HepG2 (cell line): ENCODE measurements around the gene TSC22D3. TPM values are rescaled to one million over a fixed set of nuclear protein-coding genes. Genes with fewer than 3 reads are reported as not detected.

Source experiments
- ATAC-seq: fragments of 200-7000 bp; cut with Tn5 transposase; 3 replicates; pipeline ENCODE4 v1.9.1; 2020; ENCODE audit warnings: mild to moderate bottlenecking, moderate library complexity
- BruUV-seq: library from RNA; stranded (reverse); fragments of 400-500 nt; replicated peaks from 2 replicates; lab custom pipeline; 2021; lab: Mats Ljungman, UMichigan
- CTCF ChIA-PET: fragments of 300-600 bp; formaldehyde crosslinking; extraction: SDS; loops from one replicate; lab custom pipeline; 2021; ENCODE audit warnings: low total read pairs, inconsistent platforms, low intra/inter-chr PET ratio; lab: Yijun Ruan, JAX
- POLR2A ChIA-PET: fragments of 350-600 bp; sonication (Branson Sonifier 250); formaldehyde crosslinking; loops from one replicate; lab custom pipeline; 2020; ENCODE audit warnings: antibody characterized with exemption, inconsistent platforms; lab: Yijun Ruan, JAX
- DNase-seq: peaks from one replicate; pipeline ENCODE4 v3.0.0-alpha.2; 2015; ENCODE audit warnings: low spot score
- FAIRE-seq: peaks from 3 replicates; lab custom pipeline; 2011; peaks lifted over from hg19 to GRCh38; lab: Jason Lieb, UNC
- H2AFZ ChIP-seq: one replicate; pipeline ENCODE4 v1.6.1; 2011; ENCODE audit warnings: low read length, inconsistent platforms
- H3K27ac ChIP-seq: fragments of 300-600 bp; 3 replicates; pipeline ENCODE4 v1.8.0; 2011; ENCODE audit warnings: mixed run types, mild to moderate bottlenecking, mixed read lengths, low read length, inconsistent platforms; ENCODE audit not compliant: insufficient read depth; ENCODE audit errors: extremely low read length
- H3K27me3 ChIP-seq, 2 experiments: fragments of 200-600 bp in 1 of 2; 2 replicates in 1 of 2; 3 replicates in 1 of 2; pipeline versions ENCODE4 v1.6.0 to v1.8.0; 2011; ENCODE audit warnings: low read length in 2 of 2, mild to moderate bottlenecking in 2 of 2, moderate library complexity in 2 of 2, inconsistent platforms in 1 of 2; ENCODE audit not compliant: insufficient read depth in 2 of 2, control insufficient read depth in 1 of 2
- H3K36me3 ChIP-seq, 2 experiments: fragments of 200-600 bp in 1 of 2; replicated peaks in 1 of 2; 2 replicates in 1 of 2; 3 replicates in 1 of 2; pipeline versions ENCODE4 v1.5.1 to v1.8.0; 2011; ENCODE audit warnings: low read length in 2 of 2, inconsistent platforms in 1 of 2; ENCODE audit not compliant: insufficient read depth in 2 of 2, control insufficient read depth in 1 of 2
- H3K4me1 ChIP-seq: 2 replicates; pipeline ENCODE4 v1.5.1; 2012; ENCODE audit warnings: low read length, inconsistent platforms; ENCODE audit not compliant: insufficient read depth
- H3K4me2 ChIP-seq: 2 replicates; pipeline ENCODE4 v1.6.0; 2011; ENCODE audit warnings: low read depth, low read length, inconsistent platforms
- H3K4me3 ChIP-seq, 3 experiments: fragments of 200-600 bp in 1 of 3; sonication (generic), shearing (Covaris generic) in 1 of 3; replicated peaks in 1 of 3; 2 replicates each; pipeline ENCODE4 v1.5.1; 2011 to 2016; ENCODE audit warnings: low read length in 3 of 3, inconsistent platforms in 2 of 3, low read depth in 2 of 3, mild to moderate bottlenecking in 2 of 3, control low read depth in 1 of 3, mixed read lengths in 1 of 3; ENCODE audit not compliant: insufficient read depth in 1 of 3
- H3K79me2 ChIP-seq: one replicate; pipeline ENCODE4 v1.6.1; 2011; ENCODE audit warnings: low read length, inconsistent platforms; ENCODE audit not compliant: insufficient read depth
- H3K9ac ChIP-seq: 2 replicates; pipeline ENCODE4 v1.6.0; 2011; ENCODE audit warnings: mild to moderate bottlenecking, low read depth, low read length, inconsistent platforms; ENCODE audit not compliant: insufficient read depth
- H3K9me3 ChIP-seq: 2 replicates; pipeline ENCODE4 v1.5.1; 2012; ENCODE audit warnings: mild to moderate bottlenecking, low read length
- H4K20me1 ChIP-seq: 2 replicates; pipeline ENCODE4 v1.6.0; 2011; ENCODE audit warnings: inconsistent platforms, mild to moderate bottlenecking, low read length, moderate library complexity; ENCODE audit not compliant: insufficient read depth
- FOXK1 ChIP-seq: sonication (generic); formaldehyde crosslinking; IDR thresholded peaks from 2 replicates; pipeline ENCODE4 v1.4.0; 2020; ENCODE audit warnings: low read depth, missing genetic modification reagents, borderline replicate concordance
- ZNF205 ChIP-seq: IDR thresholded peaks from 2 replicates; pipeline ENCODE4 v1.6.1; 2018; ENCODE audit warnings: missing biosample characterization, missing genetic modification reagents
- ZNF737 ChIP-seq: sonication (generic); formaldehyde crosslinking; IDR thresholded peaks from 2 replicates; pipeline ENCODE4 v1.5.0; 2020; ENCODE audit warnings: missing genetic modification reagents, mild to moderate bottlenecking, borderline replicate concordance
- WGBS: methylation state at CpG from one replicate; pipeline ENCODE4 v1.1.6; 2017; ENCODE audit warnings: low lambda C conversion rate; 5-methylcytosine and 5-hydroxymethylcytosine counted together
- in situ Hi-C: cut with HindIII; loops from 2 replicates; pipeline ENCODE4 v1.10.0; 2017; ENCODE audit warnings: low pct_unique_long_range_greater_than_20kb; ENCODE audit not compliant: extremely low pct_ligation_motif_present
- intact Hi-C: fragments of 100-400 bp; cut with micrococcal nuclease; formaldehyde crosslinking; loops from one replicate; pipeline ENCODE4 v1.10.0; 2022; ENCODE audit not compliant: unreplicated experiment
- polyA plus RNA-seq, 8 experiments: library from polyadenylated mRNA; depleted of rRNA in 3 of 8; stranded (reverse) in 7 of 8; unstranded in 1 of 8; fragments of >200 nt; fragmentation: Illumina TruSeq in 4 of 8; extraction: Trizol in 4 of 8; gene quantifications; 2 replicates each; pipeline versions ENCODE4 v1.2.1 to v1.2.3, GENCODE V29; 2011 to 2016; ENCODE audit warnings: low read depth in 4 of 8, missing spikeins in 1 of 8, mixed read lengths in 1 of 8; ENCODE audit not compliant: insufficient read depth in 1 of 8
- total RNA-seq, 5 experiments: library from RNA; depleted of rRNA; stranded (reverse); fragments of >200 nt; fragmentation: Illumina TruSeq; extraction: Trizol; gene quantifications; 2 replicates each; pipeline ENCODE4 v1.2.3, GENCODE V29; 2016; ENCODE audit warnings: low read depth in 1 of 5
- TF ChIP-seq, protein P1 (sequence below): sonication (generic); formaldehyde crosslinking; IDR thresholded peaks from 2 replicates; pipeline ENCODE4 v1.4.0; 2020; ENCODE audit warnings: missing genetic modification reagents, borderline replicate concordance
- TF ChIP-seq, protein P2 (sequence below): sonication (generic); formaldehyde crosslinking; IDR thresholded peaks from 2 replicates; pipeline ENCODE4 v1.9.0; 2021; ENCODE audit warnings: mild to moderate bottlenecking, missing genetic modification reagents
- TF ChIP-seq, protein P3 (sequence below): sonication (generic); formaldehyde crosslinking; IDR thresholded peaks from 2 replicates; pipeline ENCODE4 v1.4.0; 2020; ENCODE audit warnings: mild to moderate bottlenecking, missing genetic modification reagents
- TF ChIP-seq, protein P4 (sequence below): sonication (generic); formaldehyde crosslinking; conservative IDR thresholded peaks from 2 replicates; pipeline ENCODE4 v1.4.0; 2020; ENCODE audit warnings: mild to moderate bottlenecking, missing genetic modification reagents, moderate library complexity

Gene TSC22D3
- total and polyA plus RNA-seq, 2 of the 13 experiments (the other 11 are each of a cell fraction or from before 2014, with no cell fraction given) = 0.82 to 1.5 TPM

DNA sequence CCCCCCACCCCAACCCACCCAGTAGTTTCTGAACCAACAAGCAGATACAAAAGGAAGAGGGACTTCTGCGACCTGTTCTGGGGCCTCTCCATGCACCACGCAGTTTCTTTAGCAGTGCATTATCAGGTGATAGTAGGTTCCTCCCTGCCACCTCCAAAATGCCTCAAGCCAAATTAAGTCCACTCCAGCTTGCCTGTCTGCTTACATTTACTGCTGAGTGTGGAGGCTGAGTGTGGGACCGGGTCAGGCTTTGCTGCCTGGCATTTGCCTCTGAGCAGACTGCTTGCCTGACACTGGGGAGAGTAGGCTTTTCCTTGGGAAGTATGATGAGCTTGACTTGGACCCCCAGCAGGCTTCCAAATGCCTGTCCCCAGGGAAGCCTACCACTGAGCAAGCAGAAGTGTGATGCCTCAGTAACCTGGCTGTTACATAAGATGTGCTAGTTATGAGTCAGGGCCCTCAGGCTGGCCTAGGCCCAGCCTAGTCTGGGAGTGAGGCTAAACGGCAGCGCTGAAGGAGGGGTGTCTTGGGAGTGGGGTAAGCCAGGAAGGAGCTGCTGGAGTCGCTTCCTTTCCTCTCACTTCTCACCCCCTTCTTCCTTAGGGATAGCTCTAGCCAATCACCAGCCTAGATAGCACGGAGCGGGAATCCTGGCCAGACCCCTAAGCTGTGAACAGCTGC is 9.0 kb downstream of the TSC22D3 start:
- ChIA-PET POLR2A (no interaction called here), CTCF (no interaction called here)
- no TSS peak for BruUV-seq
- 40% methylated on average over 2 of the region's 8 CpGs for WGBS
- H3K27ac ChIP-seq = no peak overlapping the region
- FAIRE-seq (no peak), ATAC-seq (no peak), DNase-seq (no peak)
- H3K4me3 ChIP-seq = no peak overlapping the region
- H3K9me3 ChIP-seq = no peaks in the 10 kb centered on the region
- no peak overlapping the region for H3K9ac ChIP-seq
- no peaks in the 10 kb centered on the region for H3K27me3 ChIP-seq
- H3K4me2 ChIP-seq = no peak overlapping the region
- no peak overlapping the region for H2AFZ ChIP-seq
- no peaks in the 10 kb centered on the region for H3K79me2 ChIP-seq
- no peaks in the 10 kb centered on the region for H3K4me1 ChIP-seq
- H3K36me3 ChIP-seq = no peaks in the 10 kb centered on the region
- intact Hi-C loops = no loop called here
- in situ Hi-C loops = no loop called here
- H4K20me1 ChIP-seq = no peaks in the 10 kb centered on the region
- no peak for TF ChIP-seq ZNF737 (CRISPR knock-in tag)
- TF ChIP-seq, protein P1, sequence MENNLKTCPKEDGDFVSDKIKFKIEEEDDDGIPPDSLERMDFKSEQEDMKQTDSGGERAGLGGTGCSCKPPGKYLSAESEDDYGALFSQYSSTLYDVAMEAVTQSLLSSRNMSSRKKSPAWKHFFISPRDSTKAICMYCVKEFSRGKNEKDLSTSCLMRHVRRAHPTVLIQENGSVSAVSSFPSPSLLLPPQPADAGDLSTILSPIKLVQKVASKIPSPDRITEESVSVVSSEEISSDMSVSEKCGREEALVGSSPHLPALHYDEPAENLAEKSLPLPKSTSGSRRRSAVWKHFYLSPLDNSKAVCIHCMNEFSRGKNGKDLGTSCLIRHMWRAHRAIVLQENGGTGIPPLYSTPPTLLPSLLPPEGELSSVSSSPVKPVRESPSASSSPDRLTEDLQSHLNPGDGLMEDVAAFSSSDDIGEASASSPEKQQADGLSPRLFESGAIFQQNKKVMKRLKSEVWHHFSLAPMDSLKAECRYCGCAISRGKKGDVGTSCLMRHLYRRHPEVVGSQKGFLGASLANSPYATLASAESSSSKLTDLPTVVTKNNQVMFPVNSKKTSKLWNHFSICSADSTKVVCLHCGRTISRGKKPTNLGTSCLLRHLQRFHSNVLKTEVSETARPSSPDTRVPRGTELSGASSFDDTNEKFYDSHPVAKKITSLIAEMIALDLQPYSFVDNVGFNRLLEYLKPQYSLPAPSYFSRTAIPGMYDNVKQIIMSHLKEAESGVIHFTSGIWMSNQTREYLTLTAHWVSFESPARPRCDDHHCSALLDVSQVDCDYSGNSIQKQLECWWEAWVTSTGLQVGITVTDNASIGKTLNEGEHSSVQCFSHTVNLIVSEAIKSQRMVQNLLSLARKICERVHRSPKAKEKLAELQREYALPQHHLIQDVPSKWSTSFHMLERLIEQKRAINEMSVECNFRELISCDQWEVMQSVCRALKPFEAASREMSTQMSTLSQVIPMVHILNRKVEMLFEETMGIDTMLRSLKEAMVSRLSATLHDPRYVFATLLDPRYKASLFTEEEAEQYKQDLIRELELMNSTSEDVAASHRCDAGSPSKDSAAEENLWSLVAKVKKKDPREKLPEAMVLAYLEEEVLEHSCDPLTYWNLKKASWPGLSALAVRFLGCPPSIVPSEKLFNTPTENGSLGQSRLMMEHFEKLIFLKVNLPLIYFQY (CRISPR knock-in tag) = no peak
- TF ChIP-seq, protein P2, sequence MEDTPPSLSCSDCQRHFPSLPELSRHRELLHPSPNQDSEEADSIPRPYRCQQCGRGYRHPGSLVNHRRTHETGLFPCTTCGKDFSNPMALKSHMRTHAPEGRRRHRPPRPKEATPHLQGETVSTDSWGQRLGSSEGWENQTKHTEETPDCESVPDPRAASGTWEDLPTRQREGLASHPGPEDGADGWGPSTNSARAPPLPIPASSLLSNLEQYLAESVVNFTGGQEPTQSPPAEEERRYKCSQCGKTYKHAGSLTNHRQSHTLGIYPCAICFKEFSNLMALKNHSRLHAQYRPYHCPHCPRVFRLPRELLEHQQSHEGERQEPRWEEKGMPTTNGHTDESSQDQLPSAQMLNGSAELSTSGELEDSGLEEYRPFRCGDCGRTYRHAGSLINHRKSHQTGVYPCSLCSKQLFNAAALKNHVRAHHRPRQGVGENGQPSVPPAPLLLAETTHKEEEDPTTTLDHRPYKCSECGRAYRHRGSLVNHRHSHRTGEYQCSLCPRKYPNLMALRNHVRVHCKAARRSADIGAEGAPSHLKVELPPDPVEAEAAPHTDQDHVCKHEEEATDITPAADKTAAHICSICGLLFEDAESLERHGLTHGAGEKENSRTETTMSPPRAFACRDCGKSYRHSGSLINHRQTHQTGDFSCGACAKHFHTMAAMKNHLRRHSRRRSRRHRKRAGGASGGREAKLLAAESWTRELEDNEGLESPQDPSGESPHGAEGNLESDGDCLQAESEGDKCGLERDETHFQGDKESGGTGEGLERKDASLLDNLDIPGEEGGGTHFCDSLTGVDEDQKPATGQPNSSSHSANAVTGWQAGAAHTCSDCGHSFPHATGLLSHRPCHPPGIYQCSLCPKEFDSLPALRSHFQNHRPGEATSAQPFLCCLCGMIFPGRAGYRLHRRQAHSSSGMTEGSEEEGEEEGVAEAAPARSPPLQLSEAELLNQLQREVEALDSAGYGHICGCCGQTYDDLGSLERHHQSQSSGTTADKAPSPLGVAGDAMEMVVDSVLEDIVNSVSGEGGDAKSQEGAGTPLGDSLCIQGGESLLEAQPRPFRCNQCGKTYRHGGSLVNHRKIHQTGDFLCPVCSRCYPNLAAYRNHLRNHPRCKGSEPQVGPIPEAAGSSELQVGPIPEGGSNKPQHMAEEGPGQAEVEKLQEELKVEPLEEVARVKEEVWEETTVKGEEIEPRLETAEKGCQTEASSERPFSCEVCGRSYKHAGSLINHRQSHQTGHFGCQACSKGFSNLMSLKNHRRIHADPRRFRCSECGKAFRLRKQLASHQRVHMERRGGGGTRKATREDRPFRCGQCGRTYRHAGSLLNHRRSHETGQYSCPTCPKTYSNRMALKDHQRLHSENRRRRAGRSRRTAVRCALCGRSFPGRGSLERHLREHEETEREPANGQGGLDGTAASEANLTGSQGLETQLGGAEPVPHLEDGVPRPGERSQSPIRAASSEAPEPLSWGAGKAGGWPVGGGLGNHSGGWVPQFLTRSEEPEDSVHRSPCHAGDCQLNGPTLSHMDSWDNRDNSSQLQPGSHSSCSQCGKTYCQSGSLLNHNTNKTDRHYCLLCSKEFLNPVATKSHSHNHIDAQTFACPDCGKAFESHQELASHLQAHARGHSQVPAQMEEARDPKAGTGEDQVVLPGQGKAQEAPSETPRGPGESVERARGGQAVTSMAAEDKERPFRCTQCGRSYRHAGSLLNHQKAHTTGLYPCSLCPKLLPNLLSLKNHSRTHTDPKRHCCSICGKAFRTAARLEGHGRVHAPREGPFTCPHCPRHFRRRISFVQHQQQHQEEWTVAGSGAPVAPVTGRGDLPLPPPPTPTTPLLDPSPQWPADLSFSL (CRISPR knock-in tag) = no peak
- TF ChIP-seq, protein P3, sequence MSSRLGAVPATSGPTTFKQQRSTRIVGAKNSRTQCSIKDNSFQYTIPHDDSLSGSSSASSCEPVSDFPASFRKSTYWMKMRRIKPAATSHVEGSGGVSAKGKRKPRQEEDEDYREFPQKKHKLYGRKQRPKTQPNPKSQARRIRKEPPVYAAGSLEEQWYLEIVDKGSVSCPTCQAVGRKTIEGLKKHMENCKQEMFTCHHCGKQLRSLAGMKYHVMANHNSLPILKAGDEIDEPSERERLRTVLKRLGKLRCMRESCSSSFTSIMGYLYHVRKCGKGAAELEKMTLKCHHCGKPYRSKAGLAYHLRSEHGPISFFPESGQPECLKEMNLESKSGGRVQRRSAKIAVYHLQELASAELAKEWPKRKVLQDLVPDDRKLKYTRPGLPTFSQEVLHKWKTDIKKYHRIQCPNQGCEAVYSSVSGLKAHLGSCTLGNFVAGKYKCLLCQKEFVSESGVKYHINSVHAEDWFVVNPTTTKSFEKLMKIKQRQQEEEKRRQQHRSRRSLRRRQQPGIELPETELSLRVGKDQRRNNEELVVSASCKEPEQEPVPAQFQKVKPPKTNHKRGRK (CRISPR knock-in tag) = no peak
- TF ChIP-seq, protein P4, sequence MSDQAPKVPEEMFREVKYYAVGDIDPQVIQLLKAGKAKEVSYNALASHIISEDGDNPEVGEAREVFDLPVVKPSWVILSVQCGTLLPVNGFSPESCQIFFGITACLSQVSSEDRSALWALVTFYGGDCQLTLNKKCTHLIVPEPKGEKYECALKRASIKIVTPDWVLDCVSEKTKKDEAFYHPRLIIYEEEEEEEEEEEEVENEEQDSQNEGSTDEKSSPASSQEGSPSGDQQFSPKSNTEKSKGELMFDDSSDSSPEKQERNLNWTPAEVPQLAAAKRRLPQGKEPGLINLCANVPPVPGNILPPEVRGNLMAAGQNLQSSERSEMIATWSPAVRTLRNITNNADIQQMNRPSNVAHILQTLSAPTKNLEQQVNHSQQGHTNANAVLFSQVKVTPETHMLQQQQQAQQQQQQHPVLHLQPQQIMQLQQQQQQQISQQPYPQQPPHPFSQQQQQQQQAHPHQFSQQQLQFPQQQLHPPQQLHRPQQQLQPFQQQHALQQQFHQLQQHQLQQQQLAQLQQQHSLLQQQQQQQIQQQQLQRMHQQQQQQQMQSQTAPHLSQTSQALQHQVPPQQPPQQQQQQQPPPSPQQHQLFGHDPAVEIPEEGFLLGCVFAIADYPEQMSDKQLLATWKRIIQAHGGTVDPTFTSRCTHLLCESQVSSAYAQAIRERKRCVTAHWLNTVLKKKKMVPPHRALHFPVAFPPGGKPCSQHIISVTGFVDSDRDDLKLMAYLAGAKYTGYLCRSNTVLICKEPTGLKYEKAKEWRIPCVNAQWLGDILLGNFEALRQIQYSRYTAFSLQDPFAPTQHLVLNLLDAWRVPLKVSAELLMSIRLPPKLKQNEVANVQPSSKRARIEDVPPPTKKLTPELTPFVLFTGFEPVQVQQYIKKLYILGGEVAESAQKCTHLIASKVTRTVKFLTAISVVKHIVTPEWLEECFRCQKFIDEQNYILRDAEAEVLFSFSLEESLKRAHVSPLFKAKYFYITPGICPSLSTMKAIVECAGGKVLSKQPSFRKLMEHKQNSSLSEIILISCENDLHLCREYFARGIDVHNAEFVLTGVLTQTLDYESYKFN (CRISPR knock-in tag) = no peak
- no peak for TF ChIP-seq FOXK1 (CRISPR knock-in tag)
- TF ChIP-seq ZNF205 = no peak
